A673 (cell line): ENCODE measurements around the gene CCDC201.
"Not testable (repeated sequence)": the region's sequence is repeated elsewhere in the genome, so short reads cannot be mapped to it uniquely, and the experiment has no call there.

Experiments
- CTCF ChIP-seq: fragments of 300-800, 200-600 bp; sonication (generic); conservative IDR thresholded peaks from 2 replicates; pipeline ENCODE4 v1.5.1; 2017; ENCODE audit warnings: low read depth, mild to moderate bottlenecking, antibody characterized with exemption, low read length, moderate library complexity, mixed read lengths
- EZH2 ChIP-seq: fragments of 200-600 bp; sonication (generic); IDR thresholded peaks from 2 replicates; pipeline ENCODE4 v1.6.1; 2017; ENCODE audit warnings: borderline replicate concordance, low read depth, mild to moderate bottlenecking, mixed read lengths, antibody characterized with exemption, low read length; ENCODE audit not compliant: poor library complexity, severe bottlenecking

DNA sequence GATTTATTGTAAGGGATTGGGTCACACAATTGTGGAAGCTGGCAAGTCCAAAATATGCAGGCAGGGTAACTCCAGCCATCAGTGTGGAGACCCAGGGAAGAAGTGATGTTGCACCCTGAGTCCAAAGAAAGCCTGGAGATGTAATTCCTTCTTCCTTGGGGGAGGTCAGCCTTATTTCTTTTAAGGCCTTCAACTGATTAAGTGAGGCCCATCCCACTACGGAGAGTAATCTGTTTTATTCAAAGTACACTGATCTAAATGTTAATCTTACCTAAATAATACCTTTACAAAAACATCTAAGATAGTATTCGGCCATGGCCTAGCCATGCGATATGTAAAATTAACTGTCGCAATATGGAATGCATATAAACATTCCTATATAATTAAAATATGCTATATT, 16.0 kb downstream of the CCDC201 start:
- TF ChIP-seq CTCF, EZH2: not testable (repeated sequence)
